Eye (tissue), 1 donor: ENCODE measurements around the gene SOAT2.
"Not testable (repeated sequence)": the region's sequence is repeated elsewhere in the genome, so short reads cannot be mapped to it uniquely, and the experiment has no call there.

Experiments used
- DNase-seq: peaks from one replicate; pipeline ENCODE4 v3.0.0-alpha.2; 2015

SOAT2 gene

GRCh38 chr12:53107122-53107521 lies 3.8 kb downstream of the SOAT2 start:
- no peak for DNase-seq

- not testable (repeated sequence) for DNase-seq
Observed at GRCh38 chr12:53112431-53112830, 9.1 kb downstream of the SOAT2 start.

GRCh38 chr12:53113136-53113705 lies 9.9 kb downstream of the SOAT2 start:
- DNase-seq: no peak

GRCh38 chr12:53113951-53114350 lies 10.7 kb downstream of the SOAT2 start:
- DNase-seq: no peak

- DNase-seq: no peak
Observed at GRCh38 chr12:53115112-53115890, 12.0 kb downstream of the SOAT2 start.

GRCh38 chr12:53115891-53116648 lies 12.8 kb downstream of the SOAT2 start:
- no peak for DNase-seq

GRCh38 chr12:53118751-53119300 lies 15.5 kb downstream of the SOAT2 start:
- DNase-seq: no peak

GRCh38 chr12:53120685-53121525 lies 17.6 kb downstream of the SOAT2 start:
- DNase-seq: no peak

- no peak for DNase-seq
Observed at GRCh38 chr12:53122961-53123468, 19.7 kb downstream of the SOAT2 start.

- DNase-seq: no peak
Observed at GRCh38 chr12:53123578-53124351, 20.5 kb downstream of the SOAT2 start.

- no peak for DNase-seq
Observed at GRCh38 chr12:53124352-53124723, 21.1 kb downstream of the SOAT2 start.

- DNase-seq: no peak
Observed at GRCh38 chr12:53127169-53127568, 23.9 kb downstream of the SOAT2 start.

- DNase-seq: no peak
Observed at GRCh38 chr12:53128780-53129569, 25.7 kb downstream of the SOAT2 start.

- no peak for DNase-seq
Observed at GRCh38 chr12:53131844-53132243, 28.6 kb downstream of the SOAT2 start.

- no peak for DNase-seq
Observed at GRCh38 chr12:53133722-53134121, 30.4 kb downstream of the SOAT2 start.

- no peak for DNase-seq
Observed at GRCh38 chr12:53143355-53143754, 40.1 kb downstream of the SOAT2 start.

GRCh38 chr12:53145383-53146260 lies 42.3 kb downstream of the SOAT2 start:
- DNase-seq: no peak

- DNase-seq: no peak
Observed at GRCh38 chr12:53147181-53147580, 43.9 kb downstream of the SOAT2 start.

GRCh38 chr12:53147653-53148052 lies 44.4 kb downstream of the SOAT2 start:
- no peak for DNase-seq

GRCh38 chr12:53151039-53151438 lies 47.8 kb downstream of the SOAT2 start:
- DNase-seq: no peak
